DOHH2 (cell line): ENCODE data around the gene SLC35F2.
A peak's percentile ranks its signal among the peaks of the same experiment; 100 is the strongest.

ENCODE experiments used
- H3F3A ChIP-seq: fragments of 200-600 bp; sonication (generic), shearing (Covaris generic); 2 replicates; pipeline ENCODE4 v1.6.0; 2016; ENCODE audit warnings: antibody characterized with exemption, mild to moderate bottlenecking; ENCODE audit not compliant: control insufficient read depth, insufficient read depth
- H3K27ac ChIP-seq: fragments of 200-600 bp; sonication (generic); 2 replicates; pipeline ENCODE4 v1.5.1; 2014; ENCODE audit warnings: low read depth, mild to moderate bottlenecking, low read length, moderate library complexity
- H3K27me3 ChIP-seq: fragments of 200-600 bp; sonication (generic); 2 replicates; pipeline ENCODE4 v1.6.1; 2014; ENCODE audit warnings: mild to moderate bottlenecking, low read length, mixed read lengths; ENCODE audit not compliant: control insufficient read depth
- H3K36me3 ChIP-seq: fragments of 200-600 bp; sonication (generic); 2 replicates; pipeline ENCODE4 v1.6.1; 2014; ENCODE audit warnings: mild to moderate bottlenecking, low read length, moderate library complexity, mixed read lengths; ENCODE audit not compliant: control insufficient read depth
- H3K4me1 ChIP-seq: fragments of 200-600 bp; sonication (generic); 2 replicates; pipeline ENCODE4 v1.6.1; 2014; ENCODE audit warnings: mild to moderate bottlenecking, low read length, mixed read lengths; ENCODE audit not compliant: control insufficient read depth
- H3K4me2 ChIP-seq: fragments of 200-600 bp; sonication (generic); 2 replicates; pipeline ENCODE4 v1.6.0; 2014; ENCODE audit warnings: mild to moderate bottlenecking, low read length, moderate library complexity
- H3K4me3 ChIP-seq: fragments of 200-600 bp; sonication (generic); 2 replicates; pipeline ENCODE4 v1.5.1; 2014; ENCODE audit warnings: mild to moderate bottlenecking, low read length, mixed read lengths
- H3K79me2 ChIP-seq: fragments of 200-600 bp; sonication (generic); 2 replicates; pipeline ENCODE4 v1.6.1; 2014; ENCODE audit warnings: mild to moderate bottlenecking, low read length, mixed read lengths; ENCODE audit not compliant: control insufficient read depth
- H3K9me2 ChIP-seq: fragments of 200-600 bp; sonication (generic); replicated peaks from 2 replicates; pipeline ENCODE4 v1.6.1; 2014; ENCODE audit warnings: mild to moderate bottlenecking, low read length, mixed read lengths; ENCODE audit not compliant: control insufficient read depth
- H3K9me3 ChIP-seq: fragments of 200-600 bp; sonication (generic); 2 replicates; pipeline ENCODE4 v1.6.1; 2014; ENCODE audit warnings: antibody characterized with exemption, low read length, mixed read lengths; ENCODE audit not compliant: control insufficient read depth, insufficient read depth
- H4K20me1 ChIP-seq: fragments of 200-600 bp; sonication (generic); 2 replicates; pipeline ENCODE4 v1.6.0; 2014; ENCODE audit warnings: low read depth, mild to moderate bottlenecking, antibody characterized with exemption, low read length, moderate library complexity; ENCODE audit not compliant: control insufficient read depth, insufficient read depth
- CTCF ChIP-seq: fragments of 200-600 bp; sonication (generic); IDR thresholded peaks from one replicate; pipeline ENCODE4 v1.5.1; 2014; ENCODE audit warnings: antibody characterized with exemption, mild to moderate bottlenecking, low read depth, low read length; ENCODE audit not compliant: poor library complexity, severe bottlenecking
- EZH2phosphoT487 ChIP-seq: fragments of 200-600 bp; sonication (generic); IDR thresholded peaks from 2 replicates; pipeline ENCODE4 v1.6.1; 2017; ENCODE audit warnings: borderline replicate concordance, mild to moderate bottlenecking, antibody characterized with exemption, low read length, moderate library complexity, mixed read lengths

The SLC35F2 gene

GRCh38 chr11:107858217-107859070 lies at the start of gene SLC35F2:
TSS of gene SLC35F2 (minus strand) at chr11:107858787. CDS start at chr11:107858767, 20 bp downstream.
- Histone ChIP-seq H3K9me3 (no peaks in the 10 kb centered on the region), H3K27me3 (peaks cover 7% of the 10 kb centered on the region; the same call in 1 of the 2 replicates), H3F3A (peaks cover 7% of the 10 kb centered on the region; the same call in 1 of the 2 replicates), H3K27ac (peak within 1 kb of the TSS; percentile 53), H3K4me1 (peaks cover 22% of the 10 kb centered on the region), H3K79me2 (peaks cover 56% of the 10 kb centered on the region), H3K4me2 (peak within 1 kb of the TSS; percentile 81), H3K9me2 (no peaks in the 10 kb centered on the region), H3K4me3 (peak within 1 kb of the TSS; percentile 99), H4K20me1 (peaks cover 2% of the 10 kb centered on the region; the same call in 1 of the 2 replicates), H3K36me3 (peaks cover 4% of the 10 kb centered on the region; the same call in 1 of the 2 replicates)
- TF ChIP-seq CTCF (peak; percentile 27), EZH2phosphoT487 (no peak)

GRCh38 chr11:107908211-107908610 lies 49.6 kb upstream of the SLC35F2 start:
- no peaks in the 10 kb centered on the region for H4K20me1 ChIP-seq
- no peak overlapping the region for H3K27ac ChIP-seq
- no peak overlapping the region for H3K4me2 ChIP-seq
- H3K9me3 ChIP-seq: no peaks in the 10 kb centered on the region
- H3F3A ChIP-seq: no peaks in the 10 kb centered on the region
- TF ChIP-seq EZH2phosphoT487 (no peak), CTCF (no peak)
- H3K4me1 ChIP-seq: no peaks in the 10 kb centered on the region
- no peaks in the 10 kb centered on the region for H3K79me2 ChIP-seq
- H3K36me3 ChIP-seq: no peaks in the 10 kb centered on the region
- H3K4me3 ChIP-seq: no peak overlapping the region
- H3K27me3 ChIP-seq: peaks cover 12% of the 10 kb centered on the region
- no peaks in the 10 kb centered on the region for H3K9me2 ChIP-seq

- peaks cover 12% of the 10 kb centered on the region for H3K27me3 ChIP-seq
- no peak overlapping the region for H3K27ac ChIP-seq
- no peak overlapping the region for H3K4me3 ChIP-seq
- no peak overlapping the region for H3K4me2 ChIP-seq
- H3K9me3 ChIP-seq: no peaks in the 10 kb centered on the region
- H3K36me3 ChIP-seq: no peaks in the 10 kb centered on the region
- H3F3A ChIP-seq: no peaks in the 10 kb centered on the region
- no peaks in the 10 kb centered on the region for H3K4me1 ChIP-seq
- no peaks in the 10 kb centered on the region for H4K20me1 ChIP-seq
- H3K79me2 ChIP-seq: no peaks in the 10 kb centered on the region
- TF ChIP-seq CTCF: peak; percentile 46
- no peak for TF ChIP-seq EZH2phosphoT487
- no peaks in the 10 kb centered on the region for H3K9me2 ChIP-seq
Observed at GRCh38 chr11:107898270-107898669, 39.7 kb upstream of the SLC35F2 start.
